CD1c-positive myeloid dendritic cell (primary cell): ENCODE measurements around the gene ZBTB21.
"Not testable (repeated sequence)": the region's sequence is repeated elsewhere in the genome, so short reads cannot be mapped to it uniquely, and the experiment has no call there.

Experiments used
- DNase-seq: peaks from one replicate; pipeline ENCODE4 v3.0.0-alpha.2; 2016; ENCODE audit errors: extremely low spot score

The ZBTB21 gene

GRCh38 chr21:41952568-41953248 lies 57.5 kb downstream of the ZBTB21 start:
- peak; percentile 9 for DNase-seq

GRCh38 chr21:41951876-41952567 lies 58.1 kb downstream of the ZBTB21 start:
- DNase-seq: no peak

GRCh38 chr21:41950941-41951351 lies 59.2 kb downstream of the ZBTB21 start:
- no peak for DNase-seq

- DNase-seq: not testable (repeated sequence)
Observed at GRCh38 chr21:41949631-41950030, 60.5 kb downstream of the ZBTB21 start.

GRCh38 chr21:41948901-41949300 lies 61.3 kb downstream of the ZBTB21 start:
- no peak for DNase-seq

- DNase-seq: no peak
Observed at GRCh38 chr21:41948078-41948895, 61.9 kb downstream of the ZBTB21 start.

GRCh38 chr21:41945982-41946381 lies 64.2 kb downstream of the ZBTB21 start:
- DNase-seq: no peak

- DNase-seq: no peak
Observed at GRCh38 chr21:41943851-41944250, 66.3 kb downstream of the ZBTB21 start.

GRCh38 chr21:41942457-41942856 lies 67.7 kb downstream of the ZBTB21 start:
- DNase-seq: no peak

- DNase-seq: no peak
Observed at GRCh38 chr21:41941941-41942340, 68.2 kb downstream of the ZBTB21 start.

- DNase-seq: no peak
Observed at GRCh38 chr21:41940431-41940830, 69.7 kb downstream of the ZBTB21 start.

- DNase-seq: no peak
Observed at GRCh38 chr21:41939391-41939790, 70.8 kb downstream of the ZBTB21 start.
